Measurements from ENCODE around the gene UBAC2. TPM values are rescaled to one million over a fixed set of nuclear protein-coding genes. Genes with fewer than 3 reads are reported as not detected.

UBAC2 gene
- total RNA-seq, 1 donor, result 36.9 TPM

DNA sequence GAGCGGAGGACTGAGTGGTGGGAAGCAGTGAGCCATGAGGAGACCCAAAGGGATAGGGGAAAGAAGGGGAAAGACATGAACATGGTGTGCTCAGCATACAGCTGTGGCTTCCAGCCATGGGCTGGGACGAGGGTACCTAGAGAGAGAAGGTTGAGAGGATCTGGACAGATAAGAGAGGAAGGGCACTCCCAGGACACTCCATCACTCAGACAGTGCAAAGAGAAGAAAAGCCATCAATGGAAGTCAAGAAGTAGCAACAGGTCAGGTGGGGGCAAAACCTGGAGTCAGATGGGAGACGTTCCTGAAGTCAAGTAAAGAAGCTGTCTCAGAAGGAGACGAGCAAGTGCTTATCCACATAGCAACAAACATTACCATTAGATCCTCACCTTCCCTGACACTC lies 40.2 kb upstream of the UBAC2 start:
- Histone ChIP-seq H3K36me3 (ENCODE audit: insufficient read depth, low read length) (no peaks in the 10 kb centered on the region), H3K4me2 (ENCODE audit: insufficient read depth, low read length) (no peak overlapping the region), H3K79me2 (ENCODE audit: insufficient read depth, low read length) (no peaks in the 10 kb centered on the region), H3K27ac (ENCODE audit: low read depth, low read length) (no peak overlapping the region), H3K9me3 (ENCODE audit: low read depth, low read length) (no peaks in the 10 kb centered on the region), H3K27me3 (ENCODE audit: insufficient read depth, low read length) (peaks cover 7% of the 10 kb centered on the region), H2AFZ (ENCODE audit: low read length) (no peak overlapping the region), H4K20me1 (ENCODE audit: insufficient read depth, low read length) (no peaks in the 10 kb centered on the region), H3K4me1 (ENCODE audit: insufficient read depth, low read length) (no peaks in the 10 kb centered on the region), H3K4me3 (ENCODE audit: insufficient read depth, low read length) (no peak overlapping the region)
- DNase-seq (ENCODE audit: insufficient read length, low spot score, missing footprints), result no peak
- no peak for TF ChIP-seq CTCF (IDR thresholded peaks at IDR 0.05; ENCODE audit: extremely low read depth, low read depth, low read length)

GRCh38 chr13:99161512-99161911 lies 39.1 kb upstream of the UBAC2 start:
- DNase-seq (ENCODE audit: insufficient read length, low spot score, missing footprints), result no peak
- no peak for TF ChIP-seq CTCF (IDR thresholded peaks at IDR 0.05; ENCODE audit: extremely low read depth, low read depth, low read length)
- Histone ChIP-seq H3K27me3 (ENCODE audit: insufficient read depth, low read length) (peaks cover 7% of the 10 kb centered on the region), H3K9me3 (ENCODE audit: low read depth, low read length) (no peaks in the 10 kb centered on the region), H3K36me3 (ENCODE audit: insufficient read depth, low read length) (no peaks in the 10 kb centered on the region), H2AFZ (ENCODE audit: low read length) (no peak overlapping the region), H3K79me2 (ENCODE audit: insufficient read depth, low read length) (no peaks in the 10 kb centered on the region), H3K27ac (ENCODE audit: low read depth, low read length) (no peak overlapping the region), H3K4me1 (ENCODE audit: insufficient read depth, low read length) (no peaks in the 10 kb centered on the region), H4K20me1 (ENCODE audit: insufficient read depth, low read length) (no peaks in the 10 kb centered on the region), H3K4me3 (ENCODE audit: insufficient read depth, low read length) (no peak overlapping the region), H3K4me2 (ENCODE audit: insufficient read depth, low read length) (no peak overlapping the region)

GRCh38 chr13:99162567-99163361 lies 37.9 kb upstream of the UBAC2 start:
- no peaks in the 10 kb centered on the region for H4K20me1 ChIP-seq (ENCODE audit: insufficient read depth, low read length)
- no peak overlapping the region for H3K4me2 ChIP-seq (ENCODE audit: insufficient read depth, low read length)
- H3K4me1 ChIP-seq (ENCODE audit: insufficient read depth, low read length), result no peaks in the 10 kb centered on the region
- H3K27ac ChIP-seq (ENCODE audit: low read depth, low read length), result no peak overlapping the region
- H3K4me3 ChIP-seq (ENCODE audit: insufficient read depth, low read length), result no peak overlapping the region
- no peaks in the 10 kb centered on the region for H3K36me3 ChIP-seq (ENCODE audit: insufficient read depth, low read length)
- DNase-seq (ENCODE audit: insufficient read length, low spot score, missing footprints), result no peak
- no peaks in the 10 kb centered on the region for H3K79me2 ChIP-seq (ENCODE audit: insufficient read depth, low read length)
- peaks cover 7% of the 10 kb centered on the region for H3K27me3 ChIP-seq (ENCODE audit: insufficient read depth, low read length)
- H3K9me3 ChIP-seq (ENCODE audit: low read depth, low read length), result no peaks in the 10 kb centered on the region
- H2AFZ ChIP-seq (ENCODE audit: low read length), result no peak overlapping the region
- TF ChIP-seq CTCF (IDR thresholded peaks at IDR 0.05; ENCODE audit: extremely low read depth, low read depth, low read length), result no peak

DNA sequence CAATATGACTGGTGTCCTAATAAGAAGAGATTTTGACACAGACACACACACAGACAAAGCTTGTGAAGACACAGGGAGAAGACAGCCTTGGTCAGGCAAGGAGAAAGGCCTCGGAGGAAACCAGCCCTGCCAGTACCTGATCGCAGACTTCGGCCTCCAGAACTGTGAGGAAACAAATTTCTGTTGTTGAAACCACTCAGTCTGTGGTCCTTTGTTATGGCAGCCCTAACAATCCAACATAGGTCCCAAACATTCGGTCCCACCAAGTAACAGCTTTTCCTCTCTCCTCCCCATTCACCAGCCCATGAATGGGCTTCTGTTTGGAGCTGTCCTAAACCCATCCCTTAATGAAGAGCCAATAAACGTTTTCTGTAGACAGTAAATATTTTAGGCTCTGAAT lies 36.4 kb upstream of the UBAC2 start:
- Histone ChIP-seq H3K27me3 (ENCODE audit: insufficient read depth, low read length) (peaks cover 7% of the 10 kb centered on the region), H3K4me3 (ENCODE audit: insufficient read depth, low read length) (no peak overlapping the region), H4K20me1 (ENCODE audit: insufficient read depth, low read length) (no peaks in the 10 kb centered on the region), H3K9me3 (ENCODE audit: low read depth, low read length) (no peaks in the 10 kb centered on the region), H2AFZ (ENCODE audit: low read length) (no peak overlapping the region), H3K4me1 (ENCODE audit: insufficient read depth, low read length) (no peaks in the 10 kb centered on the region), H3K79me2 (ENCODE audit: insufficient read depth, low read length) (no peaks in the 10 kb centered on the region), H3K27ac (ENCODE audit: low read depth, low read length) (no peak overlapping the region), H3K36me3 (ENCODE audit: insufficient read depth, low read length) (no peaks in the 10 kb centered on the region), H3K4me2 (ENCODE audit: insufficient read depth, low read length) (no peak overlapping the region)
- no peak for DNase-seq (ENCODE audit: insufficient read length, low spot score, missing footprints)
- TF ChIP-seq CTCF (IDR thresholded peaks at IDR 0.05; ENCODE audit: extremely low read depth, low read depth, low read length), result no peak

Data from osteoblast (primary cell).